Psoas muscle (tissue), 8 donors: ENCODE results near the gene SERP1. TPM values are rescaled to one million over a fixed set of nuclear protein-coding genes. Genes with fewer than 3 reads are reported as not detected.
A peak's percentile ranks its signal among the peaks of the same experiment; 100 is the strongest.

ENCODE experiments used
- ATAC-seq, 4 donors: fragments of 200-7000 bp; cut with Tn5 transposase; one replicate each; pipeline ENCODE4 v1.9.1; 2020; ENCODE audit warnings: moderate library complexity in 3 of 4, mild to moderate bottlenecking in 2 of 4
- DNase-seq, 2 donors: peaks; one replicate each; pipeline ENCODE4 v3.0.0-alpha.2; 2020
- H3K27ac ChIP-seq: fragments of 200-600 bp; one replicate; pipeline ENCODE4 v1.8.0; 2022
- H3K27me3 ChIP-seq, 3 donors: fragments of 200-600 bp in 1 of 3; one replicate each; pipeline versions ENCODE4 v1.6.1 to v1.8.0; 2013 to 2022; ENCODE audit warnings: low read length in 2 of 3, mild to moderate bottlenecking in 2 of 3, moderate library complexity in 1 of 3; ENCODE audit not compliant: insufficient read depth in 3 of 3
- H3K36me3 ChIP-seq, 2 donors: fragments of 200-600 bp in 1 of 2; one replicate each; pipeline versions ENCODE4 v1.6.1 to v1.8.0; 2013 to 2022; ENCODE audit warnings: low read depth in 1 of 2, mild to moderate bottlenecking in 1 of 2, moderate library complexity in 1 of 2; ENCODE audit not compliant: insufficient read depth in 1 of 2
- H3K4me1 ChIP-seq: fragments of 200-600 bp; one replicate; pipeline ENCODE4 v1.8.0; 2022
- H3K4me3 ChIP-seq: fragments of 200-600 bp; one replicate; pipeline ENCODE4 v1.8.0; 2022; ENCODE audit warnings: mild to moderate bottlenecking
- H3K9me3 ChIP-seq: fragments of 200-600 bp; one replicate; pipeline ENCODE4 v1.8.0; 2022
- CTCF ChIP-seq: fragments of 200-600 bp; IDR thresholded peaks from one replicate; pipeline ENCODE4 v1.8.0; 2022; ENCODE audit warnings: antibody characterized with exemption
- WGBS, 3 donors: extraction: QIAGEN DNeasy Blood & Tissue Kit; methylation state at CpG; one replicate each; pipeline versions ENCODE4 v1.1.6 to v1.1.7; 2013; 5-methylcytosine and 5-hydroxymethylcytosine counted together
- intact Hi-C, 2 donors: fragments of 100-400 bp; cut with DNase I; formaldehyde crosslinking; loops; one replicate each; pipeline versions ENCODE4 v1.11.0 to v1.14.2; 2022
- long read RNA-seq, 2 donors: library from polyadenylated mRNA; unstranded; transcript quantifications; one replicate each; pipeline ENCODE4 v2.0.0, GENCODE V29; 2021
- polyA plus RNA-seq, 3 donors: library from polyadenylated mRNA; stranded (reverse); fragments of 200-250 nt; gene quantifications; one replicate each; pipeline ENCODE4 v1.2.3, GENCODE V29; 2013
- total RNA-seq, 4 donors: library from RNA; stranded (reverse); fragmentation: NEBNext Ultra II Directional in 2 of 4; extraction: Animal tissue kit (Norgen Biotek cat#: 25700) in 2 of 4; gene quantifications; one replicate each; pipeline versions ENCODE4 v1.2.1 to v1.2.4, GENCODE V29; 2021 to 2023
- donor health status: healthy with polysubstance abuse.
- donor health status: DM: no; HTN: no; CAD: no; lungs with moderate emphysema.
- donor health status: Bipolar disorder and iron deficiency.
- donor health status: healthy.
- donor health status: DM: yes; HTN: yes; CAD: no.
- donor health status: DM: no; HTN: no; CAD: no.
- donor health status: DM: no; HTN: no; CAD: no.
- donor health status: DM: yes; HTN: yes; CAD: no.

The SERP1 gene
- 10 to 100 TPM; 16.3 to 22.5 (median 18.7) TPM for total RNA-seq
- polyA plus RNA-seq = 10 to 100 TPM; 13.2 to 60.2 (median 14.5) TPM
- long read RNA-seq, donor 1, transcript SERP1-201 (3 exons, 3,171 nt) = major isoform, 27 of 30 reads
- long read RNA-seq, donor 1, partial matches to known transcripts = 2 of 30 reads
- long read RNA-seq, donor 1, other reads (novel, unspliced or antisense) = 1 of 30 reads
- long read RNA-seq, donor 2, transcript SERP1-201 (3 exons, 3,171 nt) = major isoform, 54 of 66 reads
- long read RNA-seq, donor 2, partial matches to known transcripts = 1 of 66 reads
- long read RNA-seq, donor 2, other reads (novel, unspliced or antisense) = 7 of 66 reads

GRCh38 chr3:150546226-150547044 is at the start of gene SERP1, which contains the start of gene EIF2A:
TSS of gene SERP1 (minus strand) at chr3:150546496. CDS start at chr3:150546135, 361 bp downstream.
TSS of gene EIF2A (plus strand) at chr3:150546787. CDS start at chr3:150546803, 16 bp downstream.
- Histone ChIP-seq H3K27me3 (no peaks in the 10 kb centered on the region), H3K4me1 (peaks cover 39% of the 10 kb centered on the region), H3K9me3 (no peaks in the 10 kb centered on the region), H3K4me3 (peak within 1 kb of the TSS; percentile 85), H3K36me3 (peaks cover 0 to 48% of the 10 kb centered on the region in 2 donors), H3K27ac (peak within 1 kb of the TSS; percentile 97)
- intact Hi-C loops = loop anchor here (5.0 kb wide), 3 partner anchors 56 to 734 kb away; partner anchors contain the start of genes RNF13 (in 1 of the 2), SELENOT (in 1 of the 2) and SIAH2 (in 1 of the 2)
- TF ChIP-seq CTCF = no peak
- peak; percentile 93 to 95 (median 94) for ATAC-seq
- peak; percentile 98 to 100 for DNase-seq
- WGBS, 3 donors = 0% methylated on average over 79 to 86 of the region's 86 CpGs

GRCh38 chr3:150594150-150594549 is 47.9 kb upstream of the SERP1 start:
- no peak for DNase-seq
- ATAC-seq = no peak
- 87 to 93% (median 90%) methylated on average over 4 of the region's 4 CpGs for WGBS, 3 donors
- peaks cover 0 to 2% of the 10 kb centered on the region in 2 donors for H3K36me3 ChIP-seq
- H3K27me3 ChIP-seq = no peaks in the 10 kb centered on the region
- H3K9me3 ChIP-seq = no peaks in the 10 kb centered on the region
- no peaks in the 10 kb centered on the region for H3K4me1 ChIP-seq
- intact Hi-C loops = no loop called here
- H3K27ac ChIP-seq = no peak overlapping the region
- no peak for TF ChIP-seq CTCF
- no peak overlapping the region for H3K4me3 ChIP-seq

- peak in 2 of 4 donors; percentile 43 to 47 for ATAC-seq
- no peak for DNase-seq
- Histone ChIP-seq H3K4me1 (peaks cover 5% of the 10 kb centered on the region), H3K9me3 (no peaks in the 10 kb centered on the region), H3K4me3 (no peak overlapping the region), H3K27ac (no peak overlapping the region), H3K36me3 (peaks cover 2 to 17% of the 10 kb centered on the region in 2 donors), H3K27me3 (no peaks in the 10 kb centered on the region)
- TF ChIP-seq CTCF = no peak
- WGBS, 3 donors = 77 to 83% (median 80%) methylated on average over 6 of the region's 6 CpGs
- intact Hi-C loops = loop anchor here in 1 of 2 donors (5.0 kb wide), 1 partner anchor 37 kb away; no protein-coding TSS in a partner anchor
Observed at GRCh38 chr3:150589759-150590158, 43.5 kb upstream of the SERP1 start.

GRCh38 chr3:150588027-150588830 is 41.9 kb upstream of the SERP1 start:
- no peaks in the 10 kb centered on the region for H3K9me3 ChIP-seq
- H3K4me1 ChIP-seq = peaks cover 5% of the 10 kb centered on the region
- no peaks in the 10 kb centered on the region for H3K27me3 ChIP-seq
- DNase-seq (peak in 1 of 2 donors; percentile 57), ATAC-seq (peak; percentile 83 to 88 (median 86))
- no peak overlapping the region for H3K4me3 ChIP-seq
- TF ChIP-seq CTCF = no peak
- H3K36me3 ChIP-seq = peaks cover 2 to 32% of the 10 kb centered on the region in 2 donors
- peak overlapping the region; percentile 17 for H3K27ac ChIP-seq
- WGBS, 3 donors = 34 to 47% (median 35%) methylated on average over 9 of the region's 9 CpGs
- intact Hi-C loops = loop anchor here in 1 of 2 donors (5.0 kb wide), 1 partner anchor 36 kb away; no protein-coding TSS in a partner anchor
